ENCODE measurements around the gene CNTN4.

The CNTN4 gene

DNA sequence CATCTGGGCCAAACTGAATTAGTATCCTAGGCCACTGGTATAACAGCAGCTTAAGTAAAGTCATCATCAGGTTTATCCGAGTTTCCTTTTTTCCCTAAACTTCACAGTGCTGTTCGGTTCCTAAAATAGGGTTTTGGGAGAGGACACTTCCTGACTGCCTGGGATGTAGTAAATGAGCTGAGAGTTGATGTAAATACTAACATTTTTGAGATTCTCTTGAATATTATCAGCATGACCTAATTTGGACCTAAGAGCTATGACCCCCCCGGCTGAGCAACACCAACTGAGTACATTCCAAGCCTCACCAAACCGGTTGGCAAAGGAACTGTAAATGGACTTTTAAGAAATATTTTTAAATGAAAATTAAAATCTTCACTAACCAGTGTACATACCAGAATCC lies 932.7 kb downstream of the CNTN4 start:
- H2AFZ ChIP-seq (ENCODE audit: low read depth, low read length) = no peak overlapping the region
- no peak overlapping the region for H3K27ac ChIP-seq (ENCODE audit: low read length)
- H4K20me1 ChIP-seq (ENCODE audit: insufficient read depth, low read length) = no peaks in the 10 kb centered on the region
- no peaks in the 10 kb centered on the region for H3K4me1 ChIP-seq (ENCODE audit: insufficient read depth, low read length)
- H3K36me3 ChIP-seq (ENCODE audit: insufficient read depth, low read length) = no peaks in the 10 kb centered on the region
- DNase-seq (no peak), ATAC-seq (ENCODE audit: insufficient read depth, low read depth) (no peak)
- H3K27me3 ChIP-seq (ENCODE audit: insufficient read depth, low read length, poor library complexity) = peaks cover 3% of the 10 kb centered on the region
- no peaks in the 10 kb centered on the region for H3K9me3 ChIP-seq (ENCODE audit: insufficient read depth, low read length, severe bottlenecking)
- H3K79me2 ChIP-seq (ENCODE audit: insufficient read depth, low read length) = no peaks in the 10 kb centered on the region
- no peak for TF ChIP-seq EZH2 (IDR thresholded peaks at IDR 0.05; ENCODE audit: borderline replicate concordance, low read depth, low read length, severe bottlenecking)
- TF ChIP-seq CTCF (IDR thresholded peaks at IDR 0.05; ENCODE audit: borderline replicate concordance, extremely low read depth, low read length, poor library complexity, severe bottlenecking) = no peak
- H3K4me3 ChIP-seq (ENCODE audit: low read depth in 1 of 2, low read length in 2 of 2) = no peak overlapping the region
- H3K4me2 ChIP-seq (ENCODE audit: insufficient read depth, low read length) = no peak overlapping the region
- no peak overlapping the region for H3K9ac ChIP-seq (ENCODE audit: low read depth, low read length)

- H4K20me1 ChIP-seq (ENCODE audit: insufficient read depth, low read length) = no peaks in the 10 kb centered on the region
- no peak overlapping the region for H3K27ac ChIP-seq (ENCODE audit: low read length)
- H3K9ac ChIP-seq (ENCODE audit: low read depth, low read length) = no peak overlapping the region
- no peaks in the 10 kb centered on the region for H3K79me2 ChIP-seq (ENCODE audit: insufficient read depth, low read length)
- no peaks in the 10 kb centered on the region for H3K9me3 ChIP-seq (ENCODE audit: insufficient read depth, low read length, severe bottlenecking)
- no peak overlapping the region for H3K4me3 ChIP-seq (ENCODE audit: low read depth in 1 of 2, low read length in 2 of 2)
- no peak overlapping the region for H3K4me2 ChIP-seq (ENCODE audit: insufficient read depth, low read length)
- H3K36me3 ChIP-seq (ENCODE audit: insufficient read depth, low read length) = no peaks in the 10 kb centered on the region
- no peak overlapping the region for H2AFZ ChIP-seq (ENCODE audit: low read depth, low read length)
- no peak for TF ChIP-seq EZH2 (IDR thresholded peaks at IDR 0.05; ENCODE audit: borderline replicate concordance, low read depth, low read length, severe bottlenecking)
- TF ChIP-seq CTCF (IDR thresholded peaks at IDR 0.05; ENCODE audit: borderline replicate concordance, extremely low read depth, low read length, poor library complexity, severe bottlenecking) = no peak
- no peak for DNase-seq
- no peak for ATAC-seq (ENCODE audit: insufficient read depth, low read depth)
- peaks cover 3% of the 10 kb centered on the region for H3K27me3 ChIP-seq (ENCODE audit: insufficient read depth, low read length, poor library complexity)
- no peaks in the 10 kb centered on the region for H3K4me1 ChIP-seq (ENCODE audit: insufficient read depth, low read length)
Measured at GRCh38 chr3:3037156-3037555, 938.5 kb downstream of the CNTN4 start.

DNA sequence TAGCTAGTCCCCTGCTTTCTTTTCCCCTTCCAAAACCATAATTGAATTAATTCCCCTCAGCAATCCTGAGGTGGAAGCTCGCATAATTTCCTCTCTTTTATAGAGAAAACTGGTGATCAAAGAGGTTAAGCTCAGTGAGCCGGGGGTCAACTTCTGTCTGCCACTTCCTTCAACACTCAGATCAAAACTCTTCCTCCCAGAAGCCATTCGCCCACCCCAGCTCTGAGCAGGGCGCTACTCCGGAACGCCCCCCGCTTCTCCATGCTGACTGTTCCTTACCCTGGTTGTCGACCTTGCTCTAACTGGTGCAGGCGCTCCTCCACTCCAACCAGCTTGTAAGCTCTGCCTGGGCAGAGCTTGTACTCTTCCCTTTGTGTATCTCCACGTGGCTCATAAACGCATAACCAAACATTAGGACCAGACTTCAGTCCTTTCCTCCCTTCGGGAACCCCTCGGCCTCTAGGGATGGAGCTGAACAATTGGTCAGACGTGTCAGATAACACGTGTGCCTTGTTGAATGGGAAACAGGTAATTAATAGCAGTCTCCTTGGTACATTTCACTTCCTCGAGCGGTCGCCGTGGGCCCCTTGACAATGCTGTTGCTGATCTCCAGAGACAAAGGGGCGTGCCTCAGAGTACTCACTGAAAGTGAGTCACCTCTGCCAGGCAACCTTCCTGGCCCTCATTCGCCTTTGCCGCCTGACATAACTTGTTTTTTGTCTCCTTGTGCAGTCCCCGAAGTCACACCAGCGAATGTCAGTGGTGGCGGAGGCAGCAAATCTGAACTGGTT lies 939.7 kb downstream of the CNTN4 start:
- Histone ChIP-seq H4K20me1 (ENCODE audit: insufficient read depth, low read length) (no peaks in the 10 kb centered on the region), H3K9me3 (ENCODE audit: insufficient read depth, low read length, severe bottlenecking) (no peaks in the 10 kb centered on the region), H3K9ac (ENCODE audit: low read depth, low read length) (no peak overlapping the region), H3K4me3 (ENCODE audit: low read depth in 1 of 2, low read length in 2 of 2) (no peak overlapping the region), H2AFZ (ENCODE audit: low read depth, low read length) (no peak overlapping the region), H3K27me3 (ENCODE audit: insufficient read depth, low read length, poor library complexity) (peaks cover 3% of the 10 kb centered on the region), H3K79me2 (ENCODE audit: insufficient read depth, low read length) (no peaks in the 10 kb centered on the region), H3K4me1 (ENCODE audit: insufficient read depth, low read length) (no peaks in the 10 kb centered on the region), H3K36me3 (ENCODE audit: insufficient read depth, low read length) (no peaks in the 10 kb centered on the region), H3K4me2 (ENCODE audit: insufficient read depth, low read length) (no peak overlapping the region), H3K27ac (ENCODE audit: low read length) (no peak overlapping the region)
- TF ChIP-seq CTCF (IDR thresholded peaks at IDR 0.05; ENCODE audit: borderline replicate concordance, extremely low read depth, low read length, poor library complexity, severe bottlenecking) (no peak), EZH2 (IDR thresholded peaks at IDR 0.05; ENCODE audit: borderline replicate concordance, low read depth, low read length, severe bottlenecking) (no peak)
- DNase-seq (no peak), ATAC-seq (ENCODE audit: insufficient read depth, low read depth) (no peak)

Measured in DND-41 (cell line).